Measurements from ENCODE around the gene PPP1CB. TPM values are rescaled to one million over a fixed set of nuclear protein-coding genes. Genes with fewer than 3 reads are reported as not detected.

Gene PPP1CB
- total RNA-seq, 4 donors from 2014 or later: 139 to 262 (median 176) TPM

DNA sequence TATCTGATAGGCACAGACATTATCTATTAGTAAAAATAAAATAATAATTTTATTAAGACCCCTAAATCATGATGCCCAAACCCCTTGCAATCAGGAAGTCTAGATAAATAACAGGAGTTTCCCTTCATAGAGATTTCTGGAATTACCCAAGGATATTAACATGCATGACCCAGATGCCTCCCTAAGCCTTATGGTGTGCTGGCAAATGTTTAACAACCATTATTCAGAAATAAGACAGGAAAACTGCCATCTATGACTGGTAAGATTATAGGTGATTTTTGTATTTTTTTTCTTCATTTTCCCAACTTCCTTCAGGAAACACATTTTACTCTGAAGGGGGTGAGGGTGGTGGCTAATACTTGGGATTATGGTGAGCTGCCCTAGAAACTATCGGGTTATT is 2.7 kb upstream of the PPP1CB start:
- no peak for ATAC-seq (ENCODE audit: low FRiP score)
- TF ChIP-seq, protein P1, sequence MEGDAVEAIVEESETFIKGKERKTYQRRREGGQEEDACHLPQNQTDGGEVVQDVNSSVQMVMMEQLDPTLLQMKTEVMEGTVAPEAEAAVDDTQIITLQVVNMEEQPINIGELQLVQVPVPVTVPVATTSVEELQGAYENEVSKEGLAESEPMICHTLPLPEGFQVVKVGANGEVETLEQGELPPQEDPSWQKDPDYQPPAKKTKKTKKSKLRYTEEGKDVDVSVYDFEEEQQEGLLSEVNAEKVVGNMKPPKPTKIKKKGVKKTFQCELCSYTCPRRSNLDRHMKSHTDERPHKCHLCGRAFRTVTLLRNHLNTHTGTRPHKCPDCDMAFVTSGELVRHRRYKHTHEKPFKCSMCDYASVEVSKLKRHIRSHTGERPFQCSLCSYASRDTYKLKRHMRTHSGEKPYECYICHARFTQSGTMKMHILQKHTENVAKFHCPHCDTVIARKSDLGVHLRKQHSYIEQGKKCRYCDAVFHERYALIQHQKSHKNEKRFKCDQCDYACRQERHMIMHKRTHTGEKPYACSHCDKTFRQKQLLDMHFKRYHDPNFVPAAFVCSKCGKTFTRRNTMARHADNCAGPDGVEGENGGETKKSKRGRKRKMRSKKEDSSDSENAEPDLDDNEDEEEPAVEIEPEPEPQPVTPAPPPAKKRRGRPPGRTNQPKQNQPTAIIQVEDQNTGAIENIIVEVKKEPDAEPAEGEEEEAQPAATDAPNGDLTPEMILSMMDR (IDR thresholded peaks at IDR 0.05): no peak
- no peak for DNase-seq (ENCODE audit: low spot score)

DNA sequence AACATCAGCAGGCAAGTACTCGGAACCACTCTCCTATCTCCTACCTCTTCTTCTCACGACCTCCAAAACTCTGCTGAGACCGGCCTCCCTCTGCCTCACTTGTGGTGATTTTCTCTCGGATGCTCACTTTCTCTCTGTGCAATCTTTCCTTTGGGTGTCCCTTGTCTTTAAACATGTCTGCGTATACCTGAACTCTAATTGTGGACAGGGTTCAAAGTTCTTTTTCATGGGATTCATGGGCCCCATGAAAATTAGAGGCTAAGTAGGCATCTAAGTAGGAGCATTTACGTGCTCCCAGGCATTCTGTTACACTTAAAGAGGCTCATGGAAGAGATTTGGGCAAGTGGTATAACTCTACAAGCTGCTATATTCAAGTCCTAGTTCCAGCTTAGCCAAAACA is 2.1 kb upstream of the PPP1CB start:
- no peak for ATAC-seq (ENCODE audit: low FRiP score)
- TF ChIP-seq, protein P1 (IDR thresholded peaks at IDR 0.05): no peak
- no peak for DNase-seq (ENCODE audit: low spot score)

DNA sequence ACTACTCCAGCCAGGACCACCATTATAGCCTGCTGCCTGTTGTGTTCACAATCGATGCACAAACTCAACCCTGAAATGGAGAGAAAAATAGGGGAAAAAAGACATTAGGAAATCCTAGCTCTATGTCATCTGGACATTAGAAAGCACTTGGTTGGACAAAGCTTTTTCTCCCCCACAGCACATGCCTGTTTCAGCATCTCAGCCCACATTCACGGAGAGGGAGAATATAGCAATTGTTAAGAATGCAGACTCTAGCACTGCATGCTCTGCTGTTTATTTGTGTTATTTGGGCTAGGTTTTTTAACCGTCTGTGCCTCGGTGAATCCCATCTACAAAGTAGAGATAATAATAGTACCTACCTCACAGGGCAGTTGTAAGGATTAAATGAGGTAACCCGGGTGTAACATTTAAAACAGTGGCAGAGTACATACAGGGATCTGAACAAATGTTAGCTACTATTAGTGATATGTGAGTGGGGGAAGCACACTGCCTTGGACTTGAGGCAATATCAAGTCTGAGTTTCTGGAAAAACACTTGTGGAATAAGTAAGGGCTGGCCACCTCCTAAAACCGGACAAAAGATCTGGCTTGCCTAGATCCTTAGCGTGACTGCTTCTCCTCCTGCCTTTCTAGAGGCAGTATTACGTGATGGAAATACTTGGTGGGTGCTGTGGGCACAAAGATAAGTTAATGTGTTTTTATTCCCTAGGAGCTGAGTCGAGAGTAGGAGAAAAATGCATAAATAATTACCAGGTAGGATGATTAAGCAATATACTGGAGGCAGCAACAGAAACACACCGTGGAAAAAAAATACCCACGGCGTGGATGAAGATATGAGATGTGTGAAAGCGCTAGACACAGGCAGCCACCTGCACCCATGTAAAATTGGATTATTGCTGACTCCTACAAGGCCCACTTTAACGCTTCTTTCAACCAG is 1.0 kb upstream of the PPP1CB start:
- DNase-seq (ENCODE audit: low spot score) (no peak), ATAC-seq (ENCODE audit: low FRiP score) (peak; percentile 17)
- TF ChIP-seq, protein P1 (IDR thresholded peaks at IDR 0.05): no peak

DNA sequence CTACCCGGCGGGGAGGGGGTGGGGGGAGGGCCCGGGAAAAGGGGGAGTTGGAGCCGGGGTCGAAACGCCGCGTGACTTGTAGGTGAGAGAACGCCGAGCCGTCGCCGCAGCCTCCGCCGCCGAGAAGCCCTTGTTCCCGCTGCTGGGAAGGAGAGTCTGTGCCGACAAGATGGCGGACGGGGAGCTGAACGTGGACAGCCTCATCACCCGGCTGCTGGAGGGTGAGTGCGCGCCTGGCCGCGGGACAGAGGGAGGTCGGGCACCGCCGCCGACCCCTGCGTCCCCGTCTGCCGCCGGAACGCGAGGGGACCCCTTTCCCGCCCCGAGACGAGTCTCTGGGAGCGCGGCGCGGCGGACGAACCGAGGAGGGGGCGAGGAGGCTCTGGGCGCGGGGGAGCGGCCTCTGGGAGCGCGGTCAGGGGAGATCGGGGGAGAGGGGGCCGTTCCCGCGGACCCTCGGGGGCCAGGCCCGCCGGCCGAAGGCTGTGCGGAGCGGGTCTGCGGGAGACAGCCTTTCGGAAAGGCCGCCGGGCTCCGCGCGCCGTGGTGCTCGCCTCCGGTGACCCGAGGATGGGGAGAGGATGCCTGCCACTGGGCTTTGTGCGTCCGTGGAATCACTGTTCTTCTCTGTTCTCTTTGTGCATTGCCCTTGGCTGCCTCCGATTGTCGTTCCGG is 463 bp downstream of the PPP1CB start:
- DNase-seq (ENCODE audit: low spot score) (peak; percentile 48), ATAC-seq (ENCODE audit: low FRiP score) (peak; percentile 4)
- TF ChIP-seq, protein P1 (IDR thresholded peaks at IDR 0.05): no peak

DNA sequence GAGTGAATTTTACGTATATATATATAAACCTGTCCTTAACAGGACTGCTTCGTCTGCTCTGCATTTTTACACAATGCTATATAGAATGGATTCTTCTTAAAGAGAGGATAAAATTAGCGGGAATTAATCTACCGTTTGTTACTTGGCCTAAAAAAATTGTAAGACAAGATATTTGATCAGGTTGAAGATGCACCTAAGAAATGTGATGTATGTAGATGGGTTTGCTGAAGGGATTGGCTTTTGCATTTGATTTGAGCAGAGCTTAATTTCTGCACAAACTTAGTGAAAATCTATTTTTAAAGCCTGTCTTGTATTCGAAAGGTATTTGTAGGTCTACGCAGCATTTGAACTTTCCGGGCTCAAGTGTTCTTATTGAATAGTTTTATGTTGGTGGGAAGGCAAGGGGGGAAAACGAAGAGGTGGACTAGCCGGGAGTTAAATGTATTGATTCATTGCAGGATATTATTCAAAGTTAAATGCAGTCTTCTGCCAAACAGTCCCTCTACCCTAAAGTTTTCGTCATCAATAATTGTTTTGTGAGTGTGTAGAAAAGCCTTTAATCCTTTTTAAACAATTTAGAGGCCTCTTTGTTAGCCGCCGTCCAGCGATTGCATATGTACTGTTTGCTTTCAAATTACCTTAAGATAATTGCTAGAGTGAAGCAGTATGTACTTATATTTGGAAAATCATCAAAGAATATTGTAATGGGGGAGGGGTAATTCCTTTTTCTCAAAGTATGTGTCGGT is 1.2 kb downstream of the PPP1CB start:
- no peak for ATAC-seq (ENCODE audit: low FRiP score)
- no peak for DNase-seq (ENCODE audit: low spot score)
- TF ChIP-seq, protein P1 (IDR thresholded peaks at IDR 0.05): no peak

DNA sequence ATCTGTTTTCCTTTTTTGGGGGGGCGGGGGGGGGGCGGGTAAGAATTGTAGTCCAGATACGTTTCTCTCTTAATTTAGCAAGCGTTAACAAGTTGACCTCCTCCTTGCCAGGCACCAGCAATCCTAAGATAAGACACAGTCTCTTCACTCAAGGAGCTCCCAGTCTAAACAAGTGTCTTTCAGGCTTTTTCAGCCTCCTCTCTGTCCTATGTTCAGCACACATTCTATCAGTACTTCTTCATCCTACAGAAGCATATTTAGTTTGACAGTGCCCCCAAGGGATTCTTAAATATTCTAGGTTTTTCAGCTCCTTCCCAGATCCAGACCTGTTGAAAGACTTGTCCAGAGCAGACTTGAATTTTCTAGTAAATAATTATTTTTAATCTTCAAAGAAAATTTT is 2.7 kb downstream of the PPP1CB start:
- TF ChIP-seq, protein P1 (IDR thresholded peaks at IDR 0.05): no peak
- ATAC-seq (ENCODE audit: low FRiP score) (no peak), DNase-seq (ENCODE audit: low spot score) (no peak)

Data from omental fat pad (tissue), 4 donors.